Cardiac fibroblast (primary cell): Measurements from ENCODE around the gene VPS50.
"Not testable (repeated sequence)": the region's sequence is repeated elsewhere in the genome, so short reads cannot be mapped to it uniquely, and the experiment has no call there.

Experiments
- DNase-seq, 2 donors: peaks; one replicate each; pipeline versions ENCODE4 v3.0.0 to v3.0.0-alpha.2; 2010; ENCODE audit warnings: low read depth in 2 of 2
- H3K4me3 ChIP-seq, 2 donors: replicated peaks in 1 of 2; 1 replicate in 1 of 2; 2 replicates in 1 of 2; pipeline ENCODE4 v1.5.1; 2011; ENCODE audit warnings: low read depth in 2 of 2, low read length in 2 of 2, mild to moderate bottlenecking in 2 of 2, moderate library complexity in 1 of 2
- TF ChIP-seq, protein P1 (sequence below): IDR thresholded peaks from one replicate; pipeline ENCODE4 v1.5.1; 2011; ENCODE audit warnings: low read depth, mild to moderate bottlenecking, low read length, inconsistent platforms

VPS50 gene

GRCh38 chr7:93366816-93367215 is 134.7 kb downstream of the VPS50 start:
- TF ChIP-seq, protein P1, sequence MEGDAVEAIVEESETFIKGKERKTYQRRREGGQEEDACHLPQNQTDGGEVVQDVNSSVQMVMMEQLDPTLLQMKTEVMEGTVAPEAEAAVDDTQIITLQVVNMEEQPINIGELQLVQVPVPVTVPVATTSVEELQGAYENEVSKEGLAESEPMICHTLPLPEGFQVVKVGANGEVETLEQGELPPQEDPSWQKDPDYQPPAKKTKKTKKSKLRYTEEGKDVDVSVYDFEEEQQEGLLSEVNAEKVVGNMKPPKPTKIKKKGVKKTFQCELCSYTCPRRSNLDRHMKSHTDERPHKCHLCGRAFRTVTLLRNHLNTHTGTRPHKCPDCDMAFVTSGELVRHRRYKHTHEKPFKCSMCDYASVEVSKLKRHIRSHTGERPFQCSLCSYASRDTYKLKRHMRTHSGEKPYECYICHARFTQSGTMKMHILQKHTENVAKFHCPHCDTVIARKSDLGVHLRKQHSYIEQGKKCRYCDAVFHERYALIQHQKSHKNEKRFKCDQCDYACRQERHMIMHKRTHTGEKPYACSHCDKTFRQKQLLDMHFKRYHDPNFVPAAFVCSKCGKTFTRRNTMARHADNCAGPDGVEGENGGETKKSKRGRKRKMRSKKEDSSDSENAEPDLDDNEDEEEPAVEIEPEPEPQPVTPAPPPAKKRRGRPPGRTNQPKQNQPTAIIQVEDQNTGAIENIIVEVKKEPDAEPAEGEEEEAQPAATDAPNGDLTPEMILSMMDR, result no peak
- H3K4me3 ChIP-seq, result no peak overlapping the region
- DNase-seq, result no peak

DNA sequence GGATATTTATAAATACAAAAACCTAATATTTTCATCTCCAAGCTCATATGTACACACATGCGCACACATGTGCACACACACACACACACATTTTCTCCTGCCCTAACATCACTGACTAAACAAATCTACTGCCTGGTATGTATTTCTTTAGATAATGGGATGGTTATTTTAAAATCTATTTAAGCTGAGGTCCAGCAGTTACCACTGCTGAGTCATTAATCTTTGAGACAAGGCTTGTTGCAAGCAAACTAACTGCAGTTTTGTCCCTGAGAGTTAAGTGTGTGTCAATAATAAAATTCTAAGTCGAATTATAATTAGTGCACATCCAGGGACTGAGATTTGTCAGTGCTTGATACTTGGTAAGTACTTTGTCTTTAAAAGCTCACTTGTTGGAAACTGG is 135.1 kb downstream of the VPS50 start:
- TF ChIP-seq, protein P1, result no peak
- no peak for DNase-seq
- no peak overlapping the region for H3K4me3 ChIP-seq

DNA sequence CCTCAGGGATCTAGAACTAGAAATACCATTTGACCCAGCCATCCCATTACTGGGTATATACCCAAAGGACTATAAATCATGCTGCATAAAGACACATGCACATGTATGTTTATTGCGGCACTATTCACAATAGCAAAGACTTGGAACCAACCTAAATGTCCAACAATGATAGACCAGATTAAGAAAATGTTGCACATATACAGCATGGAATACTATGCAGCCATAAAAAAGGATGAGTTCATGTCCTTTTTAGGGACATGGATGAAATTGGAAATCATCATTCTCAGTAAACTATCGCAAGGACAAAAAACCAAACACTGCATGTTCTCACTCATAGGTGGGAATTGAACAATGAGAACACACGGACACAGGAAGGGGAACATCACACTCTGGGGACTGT is 138.8 kb downstream of the VPS50 start:
- H3K4me3 ChIP-seq, DNase-seq: not testable (repeated sequence)

- H3K4me3 ChIP-seq, result no peak overlapping the region
- TF ChIP-seq, protein P1, result no peak
- DNase-seq, result no peak
Observed at GRCh38 chr7:93373537-93373936, 141.4 kb downstream of the VPS50 start.

DNA sequence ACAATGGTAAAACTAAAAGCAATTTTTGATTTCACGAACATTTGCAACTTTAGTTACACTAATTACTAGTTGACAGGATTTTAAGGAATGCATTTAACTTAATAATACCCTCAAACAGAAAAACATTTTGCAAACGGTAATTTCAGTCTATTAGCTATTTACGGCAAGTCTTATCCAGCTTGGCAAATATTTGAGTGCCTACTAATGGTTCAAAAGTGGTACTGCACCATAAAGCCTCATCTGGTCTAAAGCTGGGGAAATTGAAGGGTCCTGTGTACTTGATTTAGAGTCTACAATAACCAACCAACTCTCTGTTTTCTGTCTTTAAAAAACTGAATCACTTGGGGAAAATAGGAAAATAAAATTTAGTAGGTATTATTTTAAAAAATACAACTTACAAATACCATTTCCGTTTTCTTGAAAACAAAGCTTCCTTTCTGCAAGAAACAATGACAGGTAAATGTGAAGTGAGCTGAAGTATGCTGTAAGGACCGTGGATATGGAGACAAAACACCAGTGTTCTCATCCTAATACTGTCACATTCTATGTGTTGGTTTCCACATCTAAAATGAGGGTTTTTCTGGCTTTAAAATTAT is 142.3 kb downstream of the VPS50 start:
- H3K4me3 ChIP-seq, result no peak overlapping the region
- DNase-seq, result peak; percentile 58 to 65

GRCh38 chr7:93375603-93376002 is 143.4 kb downstream of the VPS50 start:
- TF ChIP-seq, protein P1, result no peak
- no peak for DNase-seq
- no peak overlapping the region for H3K4me3 ChIP-seq

More for the DNA sequence above, 142.3 kb downstream of the VPS50 start:
- TF ChIP-seq, protein P1, result peak; percentile 94

DNA sequence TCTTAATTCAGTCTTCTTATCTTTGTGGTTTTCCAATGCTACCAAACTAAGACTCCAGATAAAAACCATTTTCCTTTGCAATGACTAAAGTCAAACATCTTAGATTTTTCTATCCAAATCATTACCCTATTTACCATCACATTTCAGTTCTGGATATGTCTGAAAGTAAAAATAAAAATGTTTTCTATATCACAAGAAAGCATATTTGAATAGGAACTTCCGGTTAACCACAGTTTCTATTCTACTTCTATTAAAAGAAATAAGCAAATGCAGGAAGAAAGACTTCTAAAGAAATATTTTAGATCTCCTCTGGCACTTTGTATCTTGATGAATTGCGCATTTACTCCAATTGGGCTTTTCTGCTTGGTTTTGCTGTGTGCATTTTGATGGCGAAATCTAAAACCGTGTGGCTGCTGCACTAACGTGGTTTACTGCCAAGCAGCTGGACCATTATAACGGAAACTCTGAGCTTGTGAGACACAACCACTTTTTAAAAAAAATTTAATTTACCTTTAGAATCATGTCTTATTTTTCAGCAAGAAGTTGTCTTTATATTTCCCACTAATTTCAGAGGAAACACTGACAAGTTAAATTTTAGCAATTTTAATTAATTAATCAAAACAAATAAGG is 146.1 kb downstream of the VPS50 start:
- TF ChIP-seq, protein P1, result no peak
- DNase-seq, result no peak
- no peak overlapping the region for H3K4me3 ChIP-seq
